Activated T-helper 17 cell treated with anti-CD3 and anti-CD28 coated beads, Interleukin-2, amount 50 U/mL, for 72 hours (primary cell): ENCODE data around the gene C4B. TPM values are rescaled to one million over a fixed set of nuclear protein-coding genes. Genes with fewer than 3 reads are reported as not detected.

Experiments used
- ATAC-seq: fragments of 150-1000 bp; cut with Tn5 transposase; replicated peaks from 2 replicates; pipeline ENCODE4 v1.10.0; 2021; ENCODE audit warnings: mild to moderate bottlenecking, moderate library complexity
- H3K27ac Mint-ChIP-seq: one replicate; pipeline ENCODE4 v1.8.0; 2022; ENCODE audit warnings: mixed read lengths
- H3K27me3 Mint-ChIP-seq: one replicate; pipeline ENCODE4 v1.8.0; 2022; ENCODE audit warnings: mixed read lengths
- H3K36me3 Mint-ChIP-seq: one replicate; pipeline ENCODE4 v1.8.0; 2022; ENCODE audit warnings: low read depth, mild to moderate bottlenecking, mixed read lengths
- H3K4me1 Mint-ChIP-seq: one replicate; pipeline ENCODE4 v1.8.0; 2022; ENCODE audit warnings: mixed read lengths
- H3K4me3 Mint-ChIP-seq: one replicate; pipeline ENCODE4 v1.8.0; 2022; ENCODE audit warnings: mild to moderate bottlenecking, mixed read lengths
- H3K9me3 Mint-ChIP-seq: one replicate; pipeline ENCODE4 v1.8.0; 2022; ENCODE audit warnings: mixed read lengths
- total RNA-seq, 2 donors: library from RNA; stranded (reverse); gene quantifications; one replicate each; pipeline ENCODE4 v1.2.3, GENCODE V29; 2022

C4B gene
- total RNA-seq, 2 donors from 2014 or later, result 5.9 to 6.1 TPM

DNA sequence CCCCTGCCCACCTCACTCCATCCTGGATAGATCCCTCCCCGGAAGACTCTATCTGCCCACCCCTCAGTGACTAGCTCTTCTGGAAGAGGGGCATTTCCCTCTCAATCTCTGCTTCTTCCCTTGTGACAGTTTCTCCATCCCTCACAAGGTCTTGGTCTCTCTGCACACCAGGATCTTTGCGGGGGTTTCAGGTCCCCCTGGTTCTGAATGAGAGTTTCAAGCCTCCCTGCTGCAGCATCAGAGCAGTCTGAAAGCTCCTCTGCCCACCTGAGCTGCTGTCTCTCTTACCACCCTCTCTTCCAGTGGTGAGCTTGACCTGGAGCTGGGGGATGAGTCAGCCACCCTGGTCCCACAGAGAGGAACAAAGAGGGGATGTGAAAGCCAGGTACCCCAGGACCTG is 70.2 kb downstream of the C4B start:
- Mint-ChIP-seq H3K4me1 (peaks cover 12% of the 10 kb centered on the region), H3K4me3 (no peak overlapping the region), H3K9me3 (no peaks in the 10 kb centered on the region), H3K36me3 (peaks cover 5% of the 10 kb centered on the region), H3K27ac (no peak overlapping the region), H3K27me3 (peaks cover 47% of the 10 kb centered on the region)
- no peak for ATAC-seq

Other genes starting within 250 kb of the C4B start
- 1 to 10 TPM; 2.9 to 4.2 TPM for gene VWA7, start 237.5 kb upstream of the C4B start, total RNA-seq
- 100 to 1,000 TPM in 1 of 2 donors, 10 to 100 TPM in 1; 75.3 to 134 TPM for gene VARS1, start 219.0 kb upstream of the C4B start, total RNA-seq
- 100 to 1,000 TPM in 1 of 2 donors, 10 to 100 TPM in 1; 92.5 to 139 TPM for gene LSM2, start 207.8 kb upstream of the C4B start, total RNA-seq
- 1 to 10 TPM; 2.7 to 2.9 TPM for gene HSPA1L, start 199.5 kb upstream of the C4B start, total RNA-seq
- 100 to 1,000 TPM; 124 to 189 TPM for gene HSPA1A, start 199.3 kb upstream of the C4B start, total RNA-seq
- 100 to 1,000 TPM in 1 of 2 donors, 10 to 100 TPM in 1; 78.4 to 118 TPM for gene HSPA1B, start 187.1 kb upstream of the C4B start, total RNA-seq
- 10 to 100 TPM; 19.3 to 22.3 TPM for gene NEU1, start 152.0 kb upstream of the C4B start, total RNA-seq
- gene SLC44A4, start 135.8 kb upstream of the C4B start, total RNA-seq, result under 1 TPM in 1 of 2 donors, not detected in 1; 0.39 TPM
- 10 to 100 TPM; 41.2 to 55.3 TPM for gene EHMT2, start 117.1 kb upstream of the C4B start, total RNA-seq
- 1 to 10 TPM; 1.6 to 3.0 TPM for gene ZBTB12, start 112.7 kb upstream of the C4B start, total RNA-seq
- gene C2, start 87.1 kb upstream of the C4B start, total RNA-seq, result 1 to 10 TPM in 1 of 2 donors, under 1 TPM in 1; 0.58 to 4.7 TPM
- gene CFB, start 68.7 kb upstream of the C4B start, total RNA-seq, result 1 to 10 TPM in 1 of 2 donors, not detected in 1; 1.5 TPM
- 10 to 100 TPM; 50.3 to 63.6 TPM for gene NELFE, start 55.8 kb upstream of the C4B start, total RNA-seq
- gene SKIC2, start 55.6 kb upstream of the C4B start, total RNA-seq, result 10 to 100 TPM; 86.5 to 92.9 TPM
- gene DXO, start 42.7 kb upstream of the C4B start, total RNA-seq, result 10 to 100 TPM; 14.9 to 16.9 TPM
- 1 to 10 TPM; 6.5 to 6.9 TPM for gene C4A, start 32.7 kb upstream of the C4B start, total RNA-seq
- under 1 TPM; 0.16 to 0.91 TPM for gene CYP21A2, start 23.6 kb downstream of the C4B start, total RNA-seq
- gene TNXB, start 94.5 kb downstream of the C4B start, total RNA-seq, result 10 to 100 TPM in 1 of 2 donors, 1 to 10 TPM in 1; 7.2 to 26.8 TPM
- 10 to 100 TPM; 73.4 to 99.9 TPM for gene ATF6B, start 113.5 kb downstream of the C4B start, total RNA-seq
- 1 to 10 TPM; 7.4 to 9.3 TPM for gene FKBPL, start 115.5 kb downstream of the C4B start, total RNA-seq
- under 1 TPM; 0.17 to 0.29 TPM for gene PRRT1, start 137.1 kb downstream of the C4B start, total RNA-seq
- gene PPT2, start 139.3 kb downstream of the C4B start, total RNA-seq, result 10 to 100 TPM; 10.5 to 18.0 TPM
- gene EGFL8, start 149.8 kb downstream of the C4B start, total RNA-seq, result 10 to 100 TPM in 1 of 2 donors, 1 to 10 TPM in 1; 6.7 to 10.1 TPM
- 10 to 100 TPM; 26.8 to 37.5 TPM for gene AGPAT1, start 161.3 kb downstream of the C4B start, total RNA-seq
- 10 to 100 TPM; 46.0 to 64.5 TPM for gene RNF5, start 163.6 kb downstream of the C4B start, total RNA-seq
- 10 to 100 TPM; 19.3 to 50.2 TPM for gene AGER, start 169.5 kb downstream of the C4B start, total RNA-seq
- gene PBX2, start 175.4 kb downstream of the C4B start, total RNA-seq, result 100 to 1,000 TPM in 1 of 2 donors, 10 to 100 TPM in 1; 53.0 to 135 TPM
- 100 to 1,000 TPM; 136 to 227 TPM for gene GPSM3, start 177.8 kb downstream of the C4B start, total RNA-seq
- 1 to 10 TPM in 1 of 2 donors, under 1 TPM in 1; 0.73 to 2.3 TPM for gene NOTCH4, start 209.3 kb downstream of the C4B start, total RNA-seq